ENCODE measurements around the gene ASB18. TPM values are rescaled to one million over a fixed set of nuclear protein-coding genes. Genes with fewer than 3 reads are reported as not detected.
"Not testable (repeated sequence)": the region's sequence is repeated elsewhere in the genome, so short reads cannot be mapped to it uniquely, and the experiment has no call there.

The ASB18 gene
- total RNA-seq, 1 experiment from 2014 or later: not detected

DNA sequence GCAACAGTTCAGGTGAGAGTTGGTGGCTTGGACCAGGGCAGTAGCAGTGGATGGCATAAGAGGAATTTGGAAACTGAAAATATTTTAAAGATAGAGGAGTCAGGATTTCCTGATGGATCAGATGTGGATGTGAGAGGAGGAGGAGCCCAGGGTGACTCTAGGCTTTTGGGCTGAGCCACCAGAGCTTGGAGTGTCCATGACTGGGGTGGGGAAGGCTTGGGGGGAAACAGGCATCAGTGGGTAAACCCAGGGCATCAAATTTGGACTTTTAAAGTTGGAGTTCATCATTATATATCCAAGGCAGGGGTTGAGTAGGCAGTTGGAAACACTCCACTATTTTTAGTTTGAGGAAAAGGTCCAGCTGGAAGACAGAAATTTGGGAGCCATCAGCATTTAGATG, 27.3 kb upstream of the ASB18 start:
- Histone ChIP-seq H3K27me3 (replicated peaks; ENCODE audit: control insufficient read depth, insufficient read depth, low read length) (no peaks in the 10 kb centered on the region), H3K9me3 (no peaks in the 10 kb centered on the region), H3K4me1 (no peaks in the 10 kb centered on the region), H3K36me3 (ENCODE audit: control insufficient read depth, insufficient read depth, low read length) (no peaks in the 10 kb centered on the region), H3K4me3 (ENCODE audit: low read depth, low read length) (no peak overlapping the region)
- Mint-ChIP-seq H3K4me3 (ENCODE audit: unreplicated experiment) (no peak overlapping the region), H3K27ac (ENCODE audit: unreplicated experiment) (no peak overlapping the region), H3K27me3 (ENCODE audit: insufficient read depth, unreplicated experiment) (peaks cover 33% of the 10 kb centered on the region), H3K9me3 (ENCODE audit: unreplicated experiment) (no peaks in the 10 kb centered on the region), H3K36me3 (ENCODE audit: insufficient read depth, unreplicated experiment) (no peaks in the 10 kb centered on the region), H3K4me1 (ENCODE audit: low read depth, unreplicated experiment) (no peaks in the 10 kb centered on the region)
- intact Hi-C loops (cut with micrococcal nuclease; ENCODE audit: unreplicated experiment): no loop called here
- no TSS peak for BruUV-seq (replicated peaks)
- TF ChIP-seq, protein P1, sequence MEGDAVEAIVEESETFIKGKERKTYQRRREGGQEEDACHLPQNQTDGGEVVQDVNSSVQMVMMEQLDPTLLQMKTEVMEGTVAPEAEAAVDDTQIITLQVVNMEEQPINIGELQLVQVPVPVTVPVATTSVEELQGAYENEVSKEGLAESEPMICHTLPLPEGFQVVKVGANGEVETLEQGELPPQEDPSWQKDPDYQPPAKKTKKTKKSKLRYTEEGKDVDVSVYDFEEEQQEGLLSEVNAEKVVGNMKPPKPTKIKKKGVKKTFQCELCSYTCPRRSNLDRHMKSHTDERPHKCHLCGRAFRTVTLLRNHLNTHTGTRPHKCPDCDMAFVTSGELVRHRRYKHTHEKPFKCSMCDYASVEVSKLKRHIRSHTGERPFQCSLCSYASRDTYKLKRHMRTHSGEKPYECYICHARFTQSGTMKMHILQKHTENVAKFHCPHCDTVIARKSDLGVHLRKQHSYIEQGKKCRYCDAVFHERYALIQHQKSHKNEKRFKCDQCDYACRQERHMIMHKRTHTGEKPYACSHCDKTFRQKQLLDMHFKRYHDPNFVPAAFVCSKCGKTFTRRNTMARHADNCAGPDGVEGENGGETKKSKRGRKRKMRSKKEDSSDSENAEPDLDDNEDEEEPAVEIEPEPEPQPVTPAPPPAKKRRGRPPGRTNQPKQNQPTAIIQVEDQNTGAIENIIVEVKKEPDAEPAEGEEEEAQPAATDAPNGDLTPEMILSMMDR (IDR thresholded peaks at IDR 0.05; ENCODE audit: insufficient read depth in 1 of 2, low read depth in 1 of 2, low read length in 1 of 2, severe bottlenecking in 1 of 2, unreplicated experiment in 1 of 2): no peak
- DNase-seq: no peak
- CTCF ChIA-PET: no interaction called here
- POLR2A ChIA-PET: no interaction called here

DNA sequence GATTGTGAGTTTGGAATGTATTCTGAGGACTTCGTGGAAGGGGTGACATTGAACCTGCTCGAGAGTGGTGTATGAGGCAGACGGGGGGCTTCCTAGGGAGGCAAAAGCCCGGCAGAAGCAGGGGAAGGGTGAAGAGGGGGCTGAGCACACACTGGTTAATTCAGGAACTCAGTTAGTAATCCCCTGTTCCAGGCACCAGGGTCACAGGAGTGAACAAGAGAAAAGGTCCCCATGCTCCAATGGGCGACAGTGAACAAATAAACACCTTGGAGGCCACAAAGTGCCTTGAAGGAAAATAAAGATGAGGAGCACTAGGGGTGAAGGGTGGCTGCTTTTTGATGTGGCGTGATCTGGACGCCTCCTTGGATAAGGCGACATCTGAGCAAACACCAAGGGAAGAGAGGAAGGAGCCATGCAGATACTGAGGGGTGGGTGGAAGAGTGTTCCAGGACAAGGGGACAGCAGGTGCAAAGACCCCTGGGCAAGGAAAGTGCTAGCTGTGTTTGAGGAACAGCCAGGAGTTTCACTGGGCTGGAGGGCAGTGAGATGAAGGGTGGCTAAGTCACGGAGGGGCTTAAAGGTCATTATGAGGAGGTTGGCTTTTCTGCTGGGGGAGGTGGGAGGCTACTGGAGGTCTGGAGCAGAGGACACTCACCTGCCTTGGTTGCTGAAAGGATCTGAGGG, 26.7 kb upstream of the ASB18 start:
- Mint-ChIP-seq H3K4me1 (ENCODE audit: low read depth, unreplicated experiment) (no peaks in the 10 kb centered on the region), H3K9me3 (ENCODE audit: unreplicated experiment) (no peaks in the 10 kb centered on the region), H3K27ac (ENCODE audit: unreplicated experiment) (no peak overlapping the region), H3K4me3 (ENCODE audit: unreplicated experiment) (no peak overlapping the region), H3K27me3 (ENCODE audit: insufficient read depth, unreplicated experiment) (peaks cover 33% of the 10 kb centered on the region), H3K36me3 (ENCODE audit: insufficient read depth, unreplicated experiment) (no peaks in the 10 kb centered on the region)
- no peaks in the 10 kb centered on the region for H3K36me3 ChIP-seq (ENCODE audit: control insufficient read depth, insufficient read depth, low read length)
- H3K9me3 ChIP-seq: no peaks in the 10 kb centered on the region
- TF ChIP-seq, protein P1 (IDR thresholded peaks at IDR 0.05; ENCODE audit: insufficient read depth in 1 of 2, low read depth in 1 of 2, low read length in 1 of 2, severe bottlenecking in 1 of 2, unreplicated experiment in 1 of 2): no peak
- no peak for DNase-seq
- no peak overlapping the region for H3K4me3 ChIP-seq (ENCODE audit: low read depth, low read length)
- BruUV-seq (replicated peaks): no TSS peak
- intact Hi-C loops (cut with micrococcal nuclease; ENCODE audit: unreplicated experiment): no loop called here
- H3K4me1 ChIP-seq: no peaks in the 10 kb centered on the region
- H3K27me3 ChIP-seq (replicated peaks; ENCODE audit: control insufficient read depth, insufficient read depth, low read length): no peaks in the 10 kb centered on the region
- CTCF ChIA-PET: no interaction called here
- POLR2A ChIA-PET: no interaction called here

DNA sequence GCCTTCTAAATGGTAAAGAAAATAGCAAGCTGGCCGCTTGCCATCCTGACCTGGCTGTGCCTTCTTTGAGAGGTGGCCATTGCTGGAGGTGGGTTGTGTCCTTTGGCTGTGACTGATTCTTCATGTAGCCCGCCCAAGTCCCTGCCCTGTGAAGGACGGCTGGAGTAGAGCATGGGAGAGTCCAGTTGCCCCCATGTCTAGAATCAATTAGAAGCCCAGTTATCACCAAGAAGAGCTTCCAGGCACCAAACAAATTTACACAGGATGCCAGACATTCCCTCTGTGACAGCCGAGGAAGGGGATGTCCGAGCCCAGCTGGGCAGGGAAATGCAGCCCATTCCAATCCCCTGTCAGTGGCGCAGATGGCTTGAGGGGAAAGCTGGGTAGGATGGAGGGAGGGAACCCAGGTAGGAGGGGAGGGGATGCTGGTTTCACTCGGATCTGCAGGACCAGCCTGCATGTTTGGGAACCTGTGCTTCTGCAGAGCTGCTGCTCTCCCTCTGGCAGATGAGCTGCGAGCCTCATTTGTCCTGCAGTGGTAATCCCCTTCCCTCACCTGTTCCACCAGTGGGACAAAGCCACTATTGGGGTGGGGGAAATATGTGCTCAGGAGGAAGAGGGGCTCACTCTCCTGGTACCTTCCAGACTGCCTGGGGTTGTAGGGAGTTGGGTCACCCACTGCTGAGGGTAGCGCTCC, 25.7 kb upstream of the ASB18 start:
- no TSS peak for BruUV-seq (replicated peaks)
- no peak overlapping the region for H3K4me3 Mint-ChIP-seq (ENCODE audit: unreplicated experiment)
- H3K36me3 Mint-ChIP-seq (ENCODE audit: insufficient read depth, unreplicated experiment): no peaks in the 10 kb centered on the region
- Histone ChIP-seq H3K27me3 (replicated peaks; ENCODE audit: control insufficient read depth, insufficient read depth, low read length) (no peaks in the 10 kb centered on the region), H3K4me3 (ENCODE audit: low read depth, low read length) (no peak overlapping the region), H3K9me3 (no peaks in the 10 kb centered on the region), H3K4me1 (no peaks in the 10 kb centered on the region), H3K36me3 (ENCODE audit: control insufficient read depth, insufficient read depth, low read length) (no peaks in the 10 kb centered on the region)
- POLR2A ChIA-PET: no interaction called here
- no peak for DNase-seq
- intact Hi-C loops (cut with micrococcal nuclease; ENCODE audit: unreplicated experiment): no loop called here
- TF ChIP-seq, protein P1 (IDR thresholded peaks at IDR 0.05; ENCODE audit: insufficient read depth in 1 of 2, low read depth in 1 of 2, low read length in 1 of 2, severe bottlenecking in 1 of 2, unreplicated experiment in 1 of 2): no peak
- peaks cover 31% of the 10 kb centered on the region for H3K27me3 Mint-ChIP-seq (ENCODE audit: insufficient read depth, unreplicated experiment)
- CTCF ChIA-PET: no interaction called here
- no peaks in the 10 kb centered on the region for H3K9me3 Mint-ChIP-seq (ENCODE audit: unreplicated experiment)
- H3K27ac Mint-ChIP-seq (ENCODE audit: unreplicated experiment): no peak overlapping the region
- no peaks in the 10 kb centered on the region for H3K4me1 Mint-ChIP-seq (ENCODE audit: low read depth, unreplicated experiment)

DNA sequence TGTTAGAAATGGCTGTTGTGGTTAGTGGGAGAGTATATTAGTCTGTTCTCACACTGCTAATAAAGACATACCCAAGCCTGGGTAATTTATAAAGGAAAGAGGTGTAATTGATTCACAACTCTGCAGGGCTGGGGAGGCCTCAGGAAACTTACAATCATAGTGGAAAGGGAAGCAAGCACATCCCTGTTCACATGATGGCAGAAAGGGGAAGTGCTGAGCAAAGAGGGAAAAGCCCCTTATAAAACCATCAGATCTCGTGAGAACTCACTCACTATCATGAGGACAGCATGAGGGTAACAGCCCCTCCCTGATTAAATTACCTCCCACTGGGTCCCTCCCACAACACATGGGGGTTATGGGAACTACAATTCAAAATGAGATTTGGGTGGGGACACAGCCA, 24.2 kb upstream of the ASB18 start:
- H3K9me3 ChIP-seq; H3K4me1 Mint-ChIP-seq (ENCODE audit: low read depth, unreplicated experiment); intact Hi-C loops (cut with micrococcal nuclease; ENCODE audit: unreplicated experiment); BruUV-seq (replicated peaks); POLR2A ChIA-PET; H3K27ac Mint-ChIP-seq (ENCODE audit: unreplicated experiment); H3K9me3 Mint-ChIP-seq (ENCODE audit: unreplicated experiment); CTCF ChIA-PET; H3K36me3 ChIP-seq (ENCODE audit: control insufficient read depth, insufficient read depth, low read length); H3K4me3 ChIP-seq (ENCODE audit: low read depth, low read length); H3K4me3 Mint-ChIP-seq (ENCODE audit: unreplicated experiment); H3K27me3 ChIP-seq (replicated peaks; ENCODE audit: control insufficient read depth, insufficient read depth, low read length); H3K4me1 ChIP-seq; H3K36me3 Mint-ChIP-seq (ENCODE audit: insufficient read depth, unreplicated experiment); DNase-seq: not testable (repeated sequence)
- H3K27me3 Mint-ChIP-seq (ENCODE audit: insufficient read depth, unreplicated experiment): peaks cover 31% of the 10 kb centered on the region
